ENCODE measurements around the gene TYMP.

The TYMP gene

GRCh38 chr22:50571264-50572175 lies 41.7 kb upstream of the TYMP start:
- no peak for DNase-seq
- no peaks in the 10 kb centered on the region for H3K9me3 ChIP-seq (replicated peaks; ENCODE audit: insufficient read depth, low read length)
- H3K4me2 ChIP-seq (ENCODE audit: low read depth, low read length), result no peak overlapping the region
- H2AFZ ChIP-seq (ENCODE audit: low read length), result no peak overlapping the region
- no peaks in the 10 kb centered on the region for H3K79me2 ChIP-seq (ENCODE audit: low read length)
- H3F3A ChIP-seq (ENCODE audit: insufficient read depth, low read length), result no peaks in the 10 kb centered on the region
- no peak overlapping the region for H3K27ac ChIP-seq (ENCODE audit: low read length)
- H3K4me1 ChIP-seq (ENCODE audit: low read length), result no peaks in the 10 kb centered on the region
- TF ChIP-seq CTCF (IDR thresholded peaks at IDR 0.05; ENCODE audit: low read length), result no peak
- no peak for TF ChIP-seq EZH2phosphoT487 (IDR thresholded peaks at IDR 0.05; ENCODE audit: low read length)
- no peak for TF ChIP-seq EZH2 (optimal IDR thresholded peaks at IDR 0.05; ENCODE audit: low read depth, low read length)
- H3K36me3 ChIP-seq (replicated peaks; ENCODE audit: insufficient read depth, low read length), result no peaks in the 10 kb centered on the region
- H3K9me2 ChIP-seq (replicated peaks; ENCODE audit: insufficient read depth, low read length), result no peaks in the 10 kb centered on the region
- H3K9ac ChIP-seq (ENCODE audit: low read length), result no peak overlapping the region
- no peaks in the 10 kb centered on the region for H4K20me1 ChIP-seq (ENCODE audit: insufficient read depth, low read length)
- no peak overlapping the region for H3K4me3 ChIP-seq (ENCODE audit: low read length)
- no peaks in the 10 kb centered on the region for H3K27me3 ChIP-seq (replicated peaks; ENCODE audit: insufficient read depth, low read length)

- no peak overlapping the region for H3K9ac ChIP-seq (ENCODE audit: low read length)
- H3K36me3 ChIP-seq (replicated peaks; ENCODE audit: insufficient read depth, low read length), result no peaks in the 10 kb centered on the region
- no peak overlapping the region for H3K4me2 ChIP-seq (ENCODE audit: low read depth, low read length)
- H3K79me2 ChIP-seq (ENCODE audit: low read length), result no peaks in the 10 kb centered on the region
- no peak overlapping the region for H2AFZ ChIP-seq (ENCODE audit: low read length)
- no peak for DNase-seq
- no peak for TF ChIP-seq EZH2phosphoT487 (IDR thresholded peaks at IDR 0.05; ENCODE audit: low read length)
- no peak for TF ChIP-seq EZH2 (optimal IDR thresholded peaks at IDR 0.05; ENCODE audit: low read depth, low read length)
- TF ChIP-seq CTCF (IDR thresholded peaks at IDR 0.05; ENCODE audit: low read length), result no peak
- H4K20me1 ChIP-seq (ENCODE audit: insufficient read depth, low read length), result no peaks in the 10 kb centered on the region
- no peaks in the 10 kb centered on the region for H3K27me3 ChIP-seq (replicated peaks; ENCODE audit: insufficient read depth, low read length)
- no peaks in the 10 kb centered on the region for H3K4me1 ChIP-seq (ENCODE audit: low read length)
- no peaks in the 10 kb centered on the region for H3F3A ChIP-seq (ENCODE audit: insufficient read depth, low read length)
- H3K9me3 ChIP-seq (replicated peaks; ENCODE audit: insufficient read depth, low read length), result no peaks in the 10 kb centered on the region
- H3K4me3 ChIP-seq (ENCODE audit: low read length), result no peak overlapping the region
- H3K9me2 ChIP-seq (replicated peaks; ENCODE audit: insufficient read depth, low read length), result no peaks in the 10 kb centered on the region
- no peak overlapping the region for H3K27ac ChIP-seq (ENCODE audit: low read length)
Measured at GRCh38 chr22:50570861-50571260, 41.0 kb upstream of the TYMP start.

- no peak overlapping the region for H2AFZ ChIP-seq (ENCODE audit: low read length)
- H3K9me2 ChIP-seq (replicated peaks; ENCODE audit: insufficient read depth, low read length), result no peaks in the 10 kb centered on the region
- no peak overlapping the region for H3K27ac ChIP-seq (ENCODE audit: low read length)
- no peak overlapping the region for H3K4me3 ChIP-seq (ENCODE audit: low read length)
- no peak overlapping the region for H3K4me2 ChIP-seq (ENCODE audit: low read depth, low read length)
- H3K27me3 ChIP-seq (replicated peaks; ENCODE audit: insufficient read depth, low read length), result peaks cover 5% of the 10 kb centered on the region; the same call in 1 of the 2 replicates
- DNase-seq, result no peak
- H3K4me1 ChIP-seq (ENCODE audit: low read length), result no peaks in the 10 kb centered on the region
- no peak for TF ChIP-seq EZH2phosphoT487 (IDR thresholded peaks at IDR 0.05; ENCODE audit: low read length)
- TF ChIP-seq CTCF (IDR thresholded peaks at IDR 0.05; ENCODE audit: low read length), result no peak
- TF ChIP-seq EZH2 (optimal IDR thresholded peaks at IDR 0.05; ENCODE audit: low read depth, low read length), result no peak
- H3K9ac ChIP-seq (ENCODE audit: low read length), result no peak overlapping the region
- H3K9me3 ChIP-seq (replicated peaks; ENCODE audit: insufficient read depth, low read length), result no peaks in the 10 kb centered on the region
- H3K79me2 ChIP-seq (ENCODE audit: low read length), result no peaks in the 10 kb centered on the region
- H3K36me3 ChIP-seq (replicated peaks; ENCODE audit: insufficient read depth, low read length), result no peaks in the 10 kb centered on the region
- no peaks in the 10 kb centered on the region for H3F3A ChIP-seq (ENCODE audit: insufficient read depth, low read length)
- no peaks in the 10 kb centered on the region for H4K20me1 ChIP-seq (ENCODE audit: insufficient read depth, low read length)
Measured at GRCh38 chr22:50569896-50570535, 40.2 kb upstream of the TYMP start.
